ENCODE results near the gene LAP3. TPM values are rescaled to one million over a fixed set of nuclear protein-coding genes. Genes with fewer than 3 reads are reported as not detected.
"Not testable (repeated sequence)": the region's sequence is repeated elsewhere in the genome, so short reads cannot be mapped to it uniquely, and the experiment has no call there.

LAP3 gene
- 41.6 TPM for polyA plus RNA-seq (2013, experiment 1 of 2; ENCODE audit: insufficient read length)
- polyA plus RNA-seq (2013, experiment 2 of 2; ENCODE audit: insufficient read length), result 41.3 TPM

- DNase-seq, result peak; percentile 96
Observed at GRCh38 chr4:17576932-17577664, at the start of gene LAP3. Gene LAP3 (plus strand): TSS chr4:17577198. CDS start chr4:17577466, 268 bp downstream.

DNA sequence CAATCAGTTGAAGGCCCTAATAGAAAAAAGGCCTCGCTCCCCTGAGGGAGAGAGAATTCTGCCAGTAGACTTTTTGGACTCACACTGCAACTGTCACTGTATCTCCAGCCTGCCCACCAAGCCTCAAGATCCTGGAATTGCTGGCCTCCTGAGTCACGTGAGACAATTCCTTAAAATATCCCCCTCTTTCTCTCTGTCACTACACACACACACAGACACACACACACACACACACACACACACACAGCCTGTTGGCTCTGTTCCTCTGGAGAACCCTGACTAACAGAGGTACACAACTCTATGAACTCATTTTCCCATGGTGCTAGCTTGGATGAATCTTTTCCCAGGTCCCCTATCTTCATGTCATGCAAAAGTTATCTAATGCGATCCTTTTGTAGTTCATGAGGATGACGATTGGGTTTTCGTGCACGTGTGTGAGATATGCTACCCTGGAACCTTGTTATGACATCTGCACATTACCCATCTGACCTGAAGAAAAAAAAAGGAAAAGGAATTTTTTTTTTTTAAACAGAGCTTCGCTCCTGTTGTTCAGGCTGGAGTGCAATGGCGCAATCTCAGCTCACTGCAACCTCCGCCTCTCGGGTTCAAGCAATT lies 48.3 kb upstream of the LAP3 start:
- DNase-seq, result no peak

DNA sequence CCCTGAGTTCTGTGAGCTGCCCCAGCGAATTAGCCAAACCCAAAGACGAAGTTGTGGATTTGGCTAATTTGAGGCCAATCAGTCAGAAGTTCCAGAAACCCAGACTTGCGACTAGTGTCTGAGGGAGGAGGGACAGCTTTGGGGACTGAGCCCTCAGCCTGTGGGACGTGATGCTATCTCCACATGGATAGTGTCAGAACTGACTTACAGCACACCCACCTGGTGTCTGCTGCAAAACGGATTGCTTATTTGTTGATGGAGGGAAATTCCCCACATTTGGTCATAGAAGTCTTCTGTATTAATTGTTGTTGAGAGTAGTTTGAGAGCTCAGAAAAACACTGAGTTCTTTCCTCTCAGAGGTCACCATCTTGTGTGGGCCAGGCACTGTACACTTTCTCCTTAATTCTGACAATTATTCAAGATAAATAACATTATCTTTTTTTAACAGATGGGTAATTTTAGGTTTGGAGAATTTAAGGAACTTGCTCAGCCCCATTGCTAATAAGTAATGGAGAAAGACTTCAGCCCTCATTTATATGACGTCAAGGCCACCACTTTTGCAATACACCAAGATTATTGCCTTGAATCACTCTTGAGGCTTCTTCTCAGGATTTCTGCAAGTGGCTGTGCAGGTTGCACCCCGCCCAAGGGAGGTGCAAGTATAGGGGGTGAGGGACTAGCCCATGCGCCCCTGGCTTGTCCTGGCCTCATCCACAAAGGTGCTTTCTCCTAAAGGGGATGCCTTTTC lies 45.3 kb upstream of the LAP3 start:
- no peak for DNase-seq

- no peak for DNase-seq
Observed at GRCh38 chr4:17534705-17535104, 42.3 kb upstream of the LAP3 start.

GRCh38 chr4:17535242-17535641 lies 41.8 kb upstream of the LAP3 start:
- DNase-seq, result no peak

DNA sequence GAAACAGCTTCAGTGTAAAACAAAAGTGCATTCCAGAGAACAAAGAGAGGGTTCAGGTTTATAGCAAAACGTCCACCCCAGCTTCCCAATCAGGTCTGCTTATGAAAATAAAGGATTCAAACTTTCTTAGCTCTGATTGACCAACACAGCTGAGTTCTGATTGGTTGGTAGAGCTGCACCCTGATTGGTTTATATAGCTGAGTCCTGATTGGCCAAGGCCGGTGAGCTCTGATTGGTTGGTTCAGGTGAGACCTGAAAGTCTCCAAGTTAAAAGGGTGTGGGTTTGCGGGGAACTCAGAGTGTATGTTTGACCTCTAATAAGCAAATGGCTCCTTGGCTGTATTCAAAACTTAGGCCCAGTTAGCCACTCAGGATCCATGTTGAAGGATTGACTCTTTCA lies 41.1 kb upstream of the LAP3 start:
- DNase-seq, result no peak

DNA sequence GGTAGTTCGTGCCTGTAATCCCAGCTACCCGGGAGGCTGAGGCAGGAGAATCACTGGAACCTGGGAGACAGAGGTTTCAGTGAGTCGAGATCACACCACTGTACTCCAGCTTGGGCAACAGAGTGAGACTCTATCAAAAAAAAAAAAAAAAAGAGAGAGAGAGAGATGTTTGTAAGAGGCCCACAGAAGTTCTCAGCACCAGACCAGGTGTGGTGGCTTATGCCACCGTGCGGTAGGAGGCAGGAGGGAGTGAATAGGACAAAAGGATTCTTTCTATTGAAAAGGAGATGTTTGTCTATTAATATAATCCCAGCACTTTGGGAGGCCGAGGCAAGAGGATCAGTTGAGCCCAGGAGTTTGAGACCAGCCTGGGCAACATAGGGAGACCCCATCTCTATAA lies 39.9 kb upstream of the LAP3 start:
- not testable (repeated sequence) for DNase-seq

DNA sequence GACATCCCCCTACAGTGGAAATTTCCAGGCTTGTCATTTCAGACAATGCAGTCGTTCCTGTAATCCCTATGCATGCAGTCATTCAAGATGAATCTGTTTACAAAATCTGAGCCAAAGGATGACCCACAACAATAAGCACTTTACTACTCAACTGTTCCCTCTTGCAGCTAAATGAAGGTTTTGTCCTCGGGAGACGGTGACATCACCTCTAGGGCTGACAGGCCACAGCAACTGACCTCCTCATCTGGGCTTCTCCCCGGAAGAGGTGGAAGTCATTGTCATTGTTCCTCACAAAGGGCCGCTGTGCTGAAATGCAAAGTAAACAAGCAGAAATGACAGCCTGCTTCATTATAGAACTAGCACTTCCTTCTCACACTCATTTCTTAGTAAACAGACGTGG lies 32.8 kb upstream of the LAP3 start:
- no peak for DNase-seq

- no peak for DNase-seq
Observed at GRCh38 chr4:17544831-17545234, 32.2 kb upstream of the LAP3 start.

DNA sequence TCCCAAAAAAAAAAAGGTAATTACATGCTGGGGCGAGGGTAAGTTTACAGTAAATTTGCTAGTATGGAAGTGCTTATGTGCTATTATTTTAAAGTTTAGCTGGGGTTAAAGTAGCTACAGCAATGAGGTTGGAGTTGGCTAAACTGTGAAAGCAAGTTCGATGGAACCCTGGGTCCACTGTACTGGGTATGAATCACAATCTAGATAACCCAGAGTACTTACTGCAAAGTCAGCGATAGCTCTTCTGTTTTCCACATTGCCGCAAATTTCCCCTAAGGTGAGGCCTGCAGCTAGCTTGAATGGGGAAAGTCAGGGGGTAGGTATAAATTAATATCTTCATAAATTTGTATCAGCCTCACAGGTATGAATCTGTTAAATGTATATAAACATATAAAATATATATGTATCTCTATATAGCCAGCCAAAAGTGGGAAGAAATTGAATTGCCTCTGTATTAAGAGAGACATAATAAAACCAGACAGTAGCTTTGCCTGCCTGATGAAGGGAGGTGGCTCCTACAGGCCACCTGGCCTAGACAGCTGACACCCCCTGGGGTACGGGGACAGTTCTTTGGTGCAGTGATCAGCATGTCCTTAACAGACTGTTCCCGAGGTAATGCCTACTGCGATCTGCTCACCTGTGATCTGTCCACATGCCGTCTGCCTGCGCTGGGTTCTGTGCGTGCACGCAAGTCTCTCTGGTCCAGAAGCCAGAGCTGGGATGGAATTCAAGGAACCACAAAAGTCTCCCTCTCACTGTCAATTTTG lies 31.4 kb upstream of the LAP3 start:
- no peak for DNase-seq

DNA sequence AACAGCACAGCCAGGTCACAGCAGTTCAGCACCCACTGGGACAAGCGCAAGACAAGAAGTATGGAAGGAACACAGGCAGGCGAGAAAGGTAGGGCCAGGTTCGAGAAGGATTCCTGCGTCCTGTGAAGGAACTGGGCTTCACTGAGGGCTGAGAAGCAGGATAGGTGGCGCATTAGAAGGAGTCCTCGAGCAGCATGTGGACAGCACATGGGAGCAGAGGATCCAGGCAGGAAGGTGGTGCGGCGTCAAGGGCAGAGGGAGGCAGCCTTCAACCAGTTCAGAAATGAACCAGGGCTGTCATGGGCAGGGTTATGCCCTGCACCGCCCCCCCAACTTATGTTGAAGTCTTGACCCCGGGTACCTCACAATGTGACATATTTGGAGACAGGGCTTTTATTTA lies 30.8 kb upstream of the LAP3 start:
- no peak for DNase-seq

DNA sequence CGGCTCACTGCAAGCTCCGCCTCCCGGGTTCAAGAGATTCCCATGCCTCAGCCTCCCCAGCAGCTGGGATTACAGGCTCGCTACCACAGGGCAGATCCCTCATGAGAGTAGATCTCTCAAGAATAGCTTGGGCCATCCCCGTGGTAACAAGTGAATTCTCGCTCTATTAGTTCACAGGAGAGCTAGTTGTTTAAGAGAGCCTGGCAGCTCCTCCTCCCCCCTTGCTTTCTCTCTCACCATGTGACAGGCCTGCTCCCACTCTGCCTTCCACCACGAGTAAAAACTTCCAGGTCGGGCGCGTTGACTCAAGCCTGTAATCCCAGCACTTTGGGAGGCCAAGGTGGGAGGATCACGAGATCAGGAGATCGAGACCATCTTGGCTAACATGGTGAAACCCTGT lies 30.3 kb upstream of the LAP3 start:
- no peak for DNase-seq

GRCh38 chr4:17550549-17550948 lies 26.4 kb upstream of the LAP3 start:
- no peak for DNase-seq

DNA sequence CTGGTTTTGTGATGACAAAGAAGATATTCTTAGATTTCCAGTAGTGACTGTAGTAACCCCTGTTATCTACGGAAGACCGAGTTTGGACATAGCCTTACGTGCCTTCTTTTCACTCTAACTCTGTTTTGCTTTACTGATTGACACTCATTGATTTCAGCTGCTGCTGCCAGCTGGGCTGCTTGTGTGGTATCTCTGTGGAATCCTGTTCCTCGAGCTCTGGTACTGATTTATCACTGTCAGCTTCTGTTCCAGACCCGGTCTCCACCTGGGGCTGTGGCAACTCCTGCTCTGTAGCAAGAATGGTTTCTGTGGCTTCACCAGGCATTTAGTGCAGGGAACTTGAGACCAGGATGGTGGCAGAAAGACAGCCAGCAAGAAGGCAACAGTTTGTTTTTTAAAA lies 24.6 kb upstream of the LAP3 start:
- DNase-seq, result no peak

- DNase-seq, result no peak
Observed at GRCh38 chr4:17554568-17554967, 22.4 kb upstream of the LAP3 start.

DNA sequence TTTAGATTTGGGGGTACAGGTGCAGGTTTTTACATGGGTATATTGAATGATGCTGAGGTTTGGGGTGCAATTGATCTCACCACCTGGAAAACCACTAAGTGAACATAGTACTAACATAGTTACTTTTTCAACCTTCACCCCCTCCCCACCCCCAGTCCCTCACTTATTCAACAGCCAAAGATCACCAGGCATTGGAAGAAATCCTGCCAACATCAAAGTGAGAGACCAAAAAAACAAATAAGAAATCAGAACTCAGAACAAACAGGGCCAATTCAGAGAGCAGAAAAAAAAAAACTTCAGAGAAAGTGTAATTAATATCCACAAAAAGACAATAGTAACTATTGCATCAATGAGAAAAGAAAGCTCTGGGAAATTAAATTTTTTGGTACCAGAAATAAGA lies 20.5 kb upstream of the LAP3 start:
- no peak for DNase-seq

DNA sequence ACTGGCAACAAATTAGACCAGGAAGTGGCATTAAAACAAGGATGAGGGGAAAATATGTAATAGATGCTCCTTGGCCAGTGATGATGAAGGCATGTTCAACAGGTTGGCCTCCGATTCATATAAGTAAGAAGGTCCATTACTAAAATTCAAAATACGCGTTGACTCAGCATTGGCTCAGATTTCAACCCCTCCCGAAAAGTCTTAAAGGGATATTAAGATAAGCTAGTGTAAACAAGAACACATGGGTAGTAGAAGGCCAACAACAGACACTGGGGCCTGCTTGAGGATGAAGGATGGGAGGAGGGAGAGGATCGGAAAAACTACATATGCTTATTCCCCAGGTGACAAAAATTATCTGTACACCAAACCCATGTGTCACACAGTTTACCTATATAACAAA lies 19.1 kb upstream of the LAP3 start:
- DNase-seq, result no peak

- no peak for DNase-seq
Observed at GRCh38 chr4:17558941-17559708, 17.9 kb upstream of the LAP3 start.

DNA sequence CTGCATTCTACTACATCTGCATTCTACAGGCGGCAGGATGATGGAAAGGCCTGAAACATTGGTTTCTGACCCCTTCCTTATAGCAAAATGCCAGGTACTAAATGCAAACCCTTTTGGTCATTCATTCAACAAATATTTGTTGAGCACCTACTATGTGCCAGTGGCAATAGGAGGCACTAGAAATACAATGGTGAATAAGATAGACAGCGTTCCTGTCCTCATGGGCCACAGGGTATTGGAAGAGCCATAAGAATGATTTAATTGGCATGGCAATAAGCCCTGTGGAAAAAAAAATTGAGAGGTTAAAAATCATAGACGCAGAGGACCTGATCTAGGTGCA lies 17.3 kb upstream of the LAP3 start:
- DNase-seq, result no peak

GRCh38 chr4:17560065-17560673 lies 16.8 kb upstream of the LAP3 start:
- no peak for DNase-seq

- DNase-seq, result peak; percentile 55
Observed at GRCh38 chr4:17561195-17561909, 15.6 kb upstream of the LAP3 start.
